ENCODE results near the gene SP140.
A peak's percentile ranks its signal among the peaks of the same experiment; 100 is the strongest.

Gene SP140

DNA sequence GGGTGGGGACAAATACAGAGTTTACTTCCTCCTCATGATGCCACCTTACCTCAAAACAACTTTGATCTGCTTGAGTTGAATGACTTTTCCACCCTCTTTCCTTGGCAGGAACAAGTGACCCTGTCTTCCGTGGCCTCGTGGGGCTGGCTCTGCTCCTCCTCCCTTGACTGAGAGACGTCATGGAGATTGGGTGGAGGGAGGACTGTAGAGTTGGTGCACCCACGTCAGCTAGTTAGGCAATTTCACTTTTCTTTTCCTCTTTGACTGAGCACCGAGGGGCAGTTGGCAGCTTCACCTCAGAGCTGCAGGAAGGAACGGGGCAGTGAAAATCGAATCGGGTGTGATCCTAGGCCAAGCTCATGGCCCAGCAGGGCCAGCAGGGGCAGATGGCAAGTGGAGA is at the start of gene SP140:
Gene SP140 (plus strand): TSS at position 251 of the 400 bp plus-strand sequence. CDS start 109 bp downstream, at position 360.
- TF ChIP-seq, protein P1, sequence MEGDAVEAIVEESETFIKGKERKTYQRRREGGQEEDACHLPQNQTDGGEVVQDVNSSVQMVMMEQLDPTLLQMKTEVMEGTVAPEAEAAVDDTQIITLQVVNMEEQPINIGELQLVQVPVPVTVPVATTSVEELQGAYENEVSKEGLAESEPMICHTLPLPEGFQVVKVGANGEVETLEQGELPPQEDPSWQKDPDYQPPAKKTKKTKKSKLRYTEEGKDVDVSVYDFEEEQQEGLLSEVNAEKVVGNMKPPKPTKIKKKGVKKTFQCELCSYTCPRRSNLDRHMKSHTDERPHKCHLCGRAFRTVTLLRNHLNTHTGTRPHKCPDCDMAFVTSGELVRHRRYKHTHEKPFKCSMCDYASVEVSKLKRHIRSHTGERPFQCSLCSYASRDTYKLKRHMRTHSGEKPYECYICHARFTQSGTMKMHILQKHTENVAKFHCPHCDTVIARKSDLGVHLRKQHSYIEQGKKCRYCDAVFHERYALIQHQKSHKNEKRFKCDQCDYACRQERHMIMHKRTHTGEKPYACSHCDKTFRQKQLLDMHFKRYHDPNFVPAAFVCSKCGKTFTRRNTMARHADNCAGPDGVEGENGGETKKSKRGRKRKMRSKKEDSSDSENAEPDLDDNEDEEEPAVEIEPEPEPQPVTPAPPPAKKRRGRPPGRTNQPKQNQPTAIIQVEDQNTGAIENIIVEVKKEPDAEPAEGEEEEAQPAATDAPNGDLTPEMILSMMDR (IDR thresholded peaks at IDR 0.05; ENCODE audit: borderline replicate concordance, insufficient read depth, low read depth, low read length) = peak; percentile 10; the same call in 1 of the 2 replicates
- H3K4me3 ChIP-seq (ENCODE audit: low read depth, low read length) = peak within 1 kb of the TSS; percentile 50

GRCh38 chr2:230176996-230177395 is 48.5 kb upstream of the SP140 start:
- no peak overlapping the region for H3K4me3 ChIP-seq (ENCODE audit: low read depth, low read length)
- TF ChIP-seq, protein P1 (IDR thresholded peaks at IDR 0.05; ENCODE audit: borderline replicate concordance, insufficient read depth, low read depth, low read length) = no peak

- no peak overlapping the region for H3K4me3 ChIP-seq (ENCODE audit: low read depth, low read length)
- TF ChIP-seq, protein P1 (IDR thresholded peaks at IDR 0.05; ENCODE audit: borderline replicate concordance, insufficient read depth, low read depth, low read length) = no peak
These were observed 46.7 kb upstream of the SP140 start for GRCh38 chr2:230178546-230179485.

GRCh38 chr2:230179907-230180306 is 45.6 kb upstream of the SP140 start:
- no peak overlapping the region for H3K4me3 ChIP-seq (ENCODE audit: low read depth, low read length)
- TF ChIP-seq, protein P1 (IDR thresholded peaks at IDR 0.05; ENCODE audit: borderline replicate concordance, insufficient read depth, low read depth, low read length) = no peak

DNA sequence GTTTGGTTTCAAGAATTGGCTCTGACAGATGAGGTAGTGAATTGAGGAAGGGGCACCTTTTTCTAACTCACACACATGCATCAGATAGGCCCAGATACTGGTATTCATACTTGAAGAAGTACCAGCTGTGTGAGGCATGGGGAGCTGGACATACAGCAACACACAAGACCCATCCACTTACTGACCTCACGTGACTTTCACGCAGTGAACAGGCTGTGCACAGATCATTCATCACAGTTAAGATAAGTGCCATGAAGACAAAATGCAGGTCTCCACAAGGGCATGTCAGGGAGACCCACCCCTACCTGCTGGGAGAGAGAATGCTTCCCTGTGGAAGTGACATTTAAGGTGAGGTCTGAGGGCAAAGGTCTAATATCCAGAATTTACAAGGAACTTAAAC is 44.3 kb upstream of the SP140 start:
- TF ChIP-seq, protein P1 (IDR thresholded peaks at IDR 0.05; ENCODE audit: borderline replicate concordance, insufficient read depth, low read depth, low read length) = no peak

GRCh38 chr2:230184727-230185578 is 40.6 kb upstream of the SP140 start:
- TF ChIP-seq, protein P1 (IDR thresholded peaks at IDR 0.05; ENCODE audit: borderline replicate concordance, insufficient read depth, low read depth, low read length) = no peak
- no peak overlapping the region for H3K4me3 ChIP-seq (ENCODE audit: low read depth, low read length)

More for the DNA sequence above, 44.3 kb upstream of the SP140 start:
- no peak overlapping the region for H3K4me3 ChIP-seq (ENCODE audit: low read depth, low read length)
